Measurements from ENCODE around the gene LDLRAD3.

The LDLRAD3 gene

GRCh38 chr11:35943713-35944502 is at the start of gene LDLRAD3:
LDLRAD3 (plus strand) TSS chr11:35944062; CDS start chr11:35944099, 37 bp downstream.
- TF ChIP-seq ZFX (IDR thresholded peaks at IDR 0.05; ENCODE audit: borderline replicate concordance), result no peak
- TF ChIP-seq, protein P1, sequence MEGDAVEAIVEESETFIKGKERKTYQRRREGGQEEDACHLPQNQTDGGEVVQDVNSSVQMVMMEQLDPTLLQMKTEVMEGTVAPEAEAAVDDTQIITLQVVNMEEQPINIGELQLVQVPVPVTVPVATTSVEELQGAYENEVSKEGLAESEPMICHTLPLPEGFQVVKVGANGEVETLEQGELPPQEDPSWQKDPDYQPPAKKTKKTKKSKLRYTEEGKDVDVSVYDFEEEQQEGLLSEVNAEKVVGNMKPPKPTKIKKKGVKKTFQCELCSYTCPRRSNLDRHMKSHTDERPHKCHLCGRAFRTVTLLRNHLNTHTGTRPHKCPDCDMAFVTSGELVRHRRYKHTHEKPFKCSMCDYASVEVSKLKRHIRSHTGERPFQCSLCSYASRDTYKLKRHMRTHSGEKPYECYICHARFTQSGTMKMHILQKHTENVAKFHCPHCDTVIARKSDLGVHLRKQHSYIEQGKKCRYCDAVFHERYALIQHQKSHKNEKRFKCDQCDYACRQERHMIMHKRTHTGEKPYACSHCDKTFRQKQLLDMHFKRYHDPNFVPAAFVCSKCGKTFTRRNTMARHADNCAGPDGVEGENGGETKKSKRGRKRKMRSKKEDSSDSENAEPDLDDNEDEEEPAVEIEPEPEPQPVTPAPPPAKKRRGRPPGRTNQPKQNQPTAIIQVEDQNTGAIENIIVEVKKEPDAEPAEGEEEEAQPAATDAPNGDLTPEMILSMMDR (IDR thresholded peaks at IDR 0.05), result no peak
- H3K27ac ChIP-seq, result peak within 1 kb of the TSS; percentile 34; the same call in 1 of the 2 replicates

DNA sequence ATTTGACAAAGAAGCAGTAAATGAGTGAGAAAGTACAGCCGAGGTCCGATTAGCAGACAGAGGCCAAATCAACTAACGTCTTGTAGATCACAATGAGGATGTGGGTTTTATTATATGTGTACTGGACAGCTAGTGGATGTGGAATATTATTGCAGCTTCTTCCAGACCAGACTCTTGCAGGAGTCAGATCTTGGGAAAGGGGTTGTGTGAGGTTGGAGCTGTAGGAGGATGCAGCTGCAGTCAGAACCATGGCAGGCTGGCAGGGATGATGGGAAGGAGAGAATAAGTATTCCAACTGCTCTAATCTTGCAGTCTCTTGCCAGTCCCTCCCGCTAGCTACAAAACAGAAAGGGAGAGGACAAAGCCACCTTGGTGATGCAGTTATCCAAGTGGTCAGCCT is 46.8 kb upstream of the LDLRAD3 start:
- H3K27ac ChIP-seq, result no peak overlapping the region
- TF ChIP-seq ZFX (IDR thresholded peaks at IDR 0.05; ENCODE audit: borderline replicate concordance), result no peak
- TF ChIP-seq, protein P1 (IDR thresholded peaks at IDR 0.05), result no peak

GRCh38 chr11:35902961-35903360 is 40.9 kb upstream of the LDLRAD3 start:
- no peak overlapping the region for H3K27ac ChIP-seq
- TF ChIP-seq ZFX (IDR thresholded peaks at IDR 0.05; ENCODE audit: borderline replicate concordance), result no peak
- TF ChIP-seq, protein P1 (IDR thresholded peaks at IDR 0.05), result no peak

DNA sequence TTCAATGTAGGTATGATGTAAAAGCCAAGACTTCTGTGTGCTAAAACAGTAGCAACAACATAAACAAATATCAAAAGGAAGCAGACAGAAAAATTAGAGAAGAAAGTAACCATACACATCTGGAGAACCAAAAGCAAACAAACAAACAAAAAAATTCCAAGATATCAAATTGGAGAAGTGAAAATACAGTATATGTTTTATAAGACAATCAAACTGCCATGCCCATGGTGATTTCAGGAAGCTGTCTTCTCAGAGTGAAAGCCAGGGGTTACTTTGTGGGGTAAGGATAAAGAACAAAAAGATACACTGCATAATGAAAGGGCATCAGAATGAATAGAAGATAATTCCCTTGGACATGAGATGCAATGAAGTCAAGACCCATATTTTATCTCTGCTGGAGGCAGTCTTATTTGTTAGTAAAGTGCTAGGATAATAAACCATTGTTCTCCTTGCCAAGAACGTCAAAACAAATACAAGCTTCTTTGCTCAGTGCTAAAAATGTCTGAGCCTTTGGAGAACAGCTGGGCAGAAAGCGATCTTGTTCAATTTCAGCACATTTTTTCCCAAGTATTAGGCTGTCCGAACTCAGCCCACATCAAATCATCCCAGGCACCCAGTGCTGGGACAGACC is 38.1 kb upstream of the LDLRAD3 start:
- H3K27ac ChIP-seq, result peak overlapping the region; percentile 22; the same call in 1 of the 2 replicates
- no peak for TF ChIP-seq ZFX (IDR thresholded peaks at IDR 0.05; ENCODE audit: borderline replicate concordance)
- TF ChIP-seq, protein P1 (IDR thresholded peaks at IDR 0.05), result no peak

- TF ChIP-seq, protein P1 (IDR thresholded peaks at IDR 0.05), result no peak
- no peak for TF ChIP-seq ZFX (IDR thresholded peaks at IDR 0.05; ENCODE audit: borderline replicate concordance)
- peak overlapping the region; percentile 22; the same call in 1 of the 2 replicates for H3K27ac ChIP-seq
Measured at GRCh38 chr11:35906277-35906661, 37.6 kb upstream of the LDLRAD3 start.

GRCh38 chr11:35906681-35907080 is 37.2 kb upstream of the LDLRAD3 start:
- H3K27ac ChIP-seq, result no peak overlapping the region
- TF ChIP-seq ZFX (IDR thresholded peaks at IDR 0.05; ENCODE audit: borderline replicate concordance), result no peak
- TF ChIP-seq, protein P1 (IDR thresholded peaks at IDR 0.05), result no peak

Measured in 22Rv1 (cell line).